SIG-M5 treated with dmso at 0.1 percent for 504 hours (cell line): ENCODE data around the gene AGFG1.
A peak's percentile ranks its signal among the peaks of the same experiment; 100 is the strongest.

ENCODE experiments used
- DNase-seq: peaks from one replicate; lab custom pipeline; 2025; ENCODE audit not compliant: unreplicated experiment; lab: John Stamatoyannopoulos, UW

Gene AGFG1

DNA sequence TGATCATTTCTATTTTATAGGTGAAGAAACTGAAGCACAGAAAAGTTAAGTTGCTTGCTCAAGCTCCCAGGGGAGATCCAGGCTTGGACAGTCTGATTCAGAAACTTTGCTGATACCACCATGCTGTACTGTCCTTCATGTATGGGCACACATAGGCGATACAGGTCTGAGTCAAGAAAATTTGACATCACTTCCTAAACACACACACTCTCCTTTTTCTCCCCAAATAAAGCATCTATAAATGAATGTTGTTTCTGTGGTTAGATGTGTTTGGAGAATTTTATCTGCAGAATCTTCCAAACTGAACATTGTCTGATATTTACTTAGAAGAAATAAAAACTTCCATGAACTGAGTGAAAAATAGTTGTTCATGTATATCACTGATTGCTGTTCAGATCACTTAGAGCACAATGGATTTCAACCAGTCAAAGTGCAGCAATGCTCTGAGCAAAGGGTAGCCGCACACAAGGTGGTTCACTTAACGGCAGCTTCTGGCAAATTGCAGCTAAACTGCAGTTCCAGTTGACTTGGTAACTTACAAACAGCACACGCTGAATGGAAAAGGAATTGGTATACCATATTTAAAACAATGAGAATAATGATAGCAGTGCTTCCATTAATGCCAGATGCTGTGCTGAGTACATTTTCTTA, 10.0 kb upstream of the AGFG1 start:
- DNase-seq: no peak

DNA sequence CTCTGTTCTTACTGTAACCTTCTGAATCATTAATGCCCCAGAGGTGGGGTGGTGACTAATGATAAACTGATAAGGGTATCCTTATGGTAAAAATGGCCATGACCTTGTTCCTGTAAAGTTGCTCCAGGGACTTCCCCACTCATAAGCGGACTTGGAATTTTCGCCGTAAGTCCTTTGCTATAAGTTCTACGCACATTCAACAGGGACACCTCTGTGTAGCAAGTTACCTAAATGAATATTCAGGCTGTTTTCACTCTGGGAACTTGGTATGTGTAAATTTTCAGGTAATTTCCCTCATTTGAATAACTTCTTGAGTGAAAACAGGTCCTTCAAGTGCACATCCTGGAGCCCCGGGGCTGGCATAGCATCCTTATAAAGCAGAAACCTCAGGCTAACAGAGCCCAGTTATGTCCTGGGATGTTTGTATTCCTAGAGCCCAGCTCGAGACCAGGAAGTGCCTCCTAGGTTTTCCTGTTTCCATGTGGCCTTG, 9.4 kb upstream of the AGFG1 start:
- no peak for DNase-seq

DNA sequence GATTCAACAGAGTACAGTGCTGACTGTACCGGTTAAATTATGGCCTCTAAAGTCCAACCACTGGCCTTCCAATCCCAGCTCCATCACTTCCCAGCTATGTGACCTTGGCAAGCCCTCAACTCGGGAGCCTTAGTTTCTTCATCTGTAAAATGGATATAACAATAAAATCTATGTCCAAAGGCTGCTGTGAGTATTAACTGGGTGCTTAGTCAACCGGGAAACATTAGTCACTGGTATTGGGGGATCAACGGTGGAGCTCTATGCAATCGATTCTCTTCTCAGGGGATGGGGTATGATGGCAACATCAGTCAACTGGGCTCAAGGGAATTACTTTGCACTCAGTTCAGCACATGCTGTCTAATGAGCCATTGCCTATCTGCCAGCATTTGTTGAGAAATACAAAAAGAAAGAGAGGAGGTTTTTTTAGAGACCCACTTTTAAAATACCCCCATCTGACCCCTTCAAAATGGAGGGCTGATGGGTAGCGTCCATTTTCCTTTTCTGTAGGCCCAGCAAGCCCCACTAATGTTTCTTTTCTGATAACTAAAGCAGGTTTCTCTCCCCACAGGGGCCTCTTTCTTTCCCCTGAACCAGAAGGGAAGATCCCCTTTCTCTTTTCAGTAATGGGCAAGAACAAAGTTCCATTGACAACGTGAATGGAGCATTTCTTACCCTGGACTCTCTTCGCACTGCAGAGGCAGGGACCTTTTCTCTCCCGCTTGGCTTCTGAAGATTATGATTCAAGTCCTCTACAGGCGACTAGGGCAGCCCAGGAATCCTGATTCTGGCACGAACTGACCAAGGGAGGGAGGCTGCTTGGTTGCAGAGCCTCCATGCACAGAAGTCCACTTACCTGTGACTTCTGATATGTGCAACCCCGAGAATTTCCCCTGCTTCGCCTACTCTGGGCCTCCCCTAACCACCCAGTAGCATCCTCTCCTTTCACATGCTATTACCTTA, 8.7 kb upstream of the AGFG1 start:
- DNase-seq: no peak

- no peak for DNase-seq
Measured at GRCh38 chr2:227464361-227464760, 7.6 kb upstream of the AGFG1 start.

DNA sequence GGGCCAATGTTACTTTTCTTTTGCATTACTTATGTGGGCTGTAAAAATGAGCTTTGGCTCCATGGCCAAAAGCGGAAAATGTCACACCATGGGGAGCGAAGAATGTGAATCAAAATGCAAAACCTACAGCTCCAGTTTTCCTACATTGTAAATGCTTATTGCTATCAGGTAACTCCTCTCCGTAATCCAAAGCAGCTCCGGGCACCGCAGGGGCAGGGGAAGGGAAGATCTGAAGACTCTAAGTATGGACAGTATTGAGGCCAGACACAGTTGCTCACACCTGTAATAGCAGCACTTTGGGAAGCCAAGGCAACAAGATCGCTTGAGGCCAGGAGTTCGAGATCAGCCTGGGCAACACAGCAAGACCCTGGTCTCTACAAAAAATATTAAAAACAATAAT, 7.1 kb upstream of the AGFG1 start:
- no peak for DNase-seq

- DNase-seq: no peak
Measured at GRCh38 chr2:227466887-227467600, 4.9 kb upstream of the AGFG1 start.

GRCh38 chr2:227471412-227471811, 544 bp upstream of the AGFG1 start:
- DNase-seq: no peak

DNA sequence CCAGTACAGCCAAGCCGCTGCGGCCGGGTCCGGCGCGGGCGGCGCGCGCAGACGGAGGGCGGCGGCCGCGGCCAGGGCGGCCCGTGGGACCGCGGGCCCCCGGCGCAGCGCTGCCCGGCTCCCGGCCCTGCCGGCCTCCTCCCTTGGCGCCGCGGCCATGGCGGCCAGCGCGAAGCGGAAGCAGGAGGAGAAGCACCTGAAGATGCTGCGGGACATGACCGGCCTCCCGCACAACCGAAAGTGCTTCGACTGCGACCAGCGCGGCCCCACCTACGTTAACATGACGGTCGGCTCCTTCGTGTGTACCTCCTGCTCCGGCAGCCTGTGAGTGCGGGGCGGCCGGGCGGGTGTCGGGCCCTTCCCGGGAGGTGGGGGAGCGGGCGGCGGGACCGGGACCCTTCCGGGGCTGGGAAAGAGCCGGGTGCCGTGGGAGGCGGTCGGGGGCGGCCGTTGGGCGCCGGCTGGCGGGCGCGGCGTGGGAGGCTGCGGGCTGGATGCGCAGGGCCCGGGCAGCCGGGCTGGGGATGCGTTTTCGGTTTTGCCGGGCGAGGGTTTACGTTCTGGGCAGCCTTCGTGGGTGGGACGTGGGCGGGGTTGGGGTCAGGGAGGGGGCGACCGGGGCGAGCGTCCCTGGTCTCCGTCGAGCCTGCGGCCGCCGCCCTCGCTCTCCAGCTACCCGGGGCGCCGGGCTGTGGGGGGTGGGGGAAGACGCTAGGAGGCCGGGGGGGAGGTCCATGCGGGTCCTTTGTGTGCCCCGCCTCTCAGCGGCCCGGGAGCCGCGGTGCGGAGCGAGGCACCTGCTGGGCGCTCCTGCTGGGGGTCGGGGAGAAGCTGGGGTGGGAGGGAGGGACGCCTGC, 537 bp downstream of the AGFG1 start:
- DNase-seq: no peak

DNA sequence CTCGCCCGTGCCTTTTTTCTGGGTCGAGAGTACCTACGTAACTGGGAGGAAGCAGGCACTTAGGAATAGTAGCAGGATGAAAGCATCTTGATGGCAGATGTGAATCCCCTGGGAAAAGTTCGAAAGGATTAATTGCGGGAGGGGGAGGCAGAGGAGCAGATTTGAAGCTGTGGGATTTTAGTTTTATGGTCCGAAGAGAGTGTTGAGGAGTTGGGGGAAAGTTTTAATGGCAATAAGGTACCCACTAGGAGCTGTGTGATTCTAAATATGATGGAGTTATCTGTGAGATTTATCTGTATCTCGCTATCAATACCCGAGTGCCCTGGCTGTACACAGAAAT, 1.1 kb downstream of the AGFG1 start:
- DNase-seq: no peak

DNA sequence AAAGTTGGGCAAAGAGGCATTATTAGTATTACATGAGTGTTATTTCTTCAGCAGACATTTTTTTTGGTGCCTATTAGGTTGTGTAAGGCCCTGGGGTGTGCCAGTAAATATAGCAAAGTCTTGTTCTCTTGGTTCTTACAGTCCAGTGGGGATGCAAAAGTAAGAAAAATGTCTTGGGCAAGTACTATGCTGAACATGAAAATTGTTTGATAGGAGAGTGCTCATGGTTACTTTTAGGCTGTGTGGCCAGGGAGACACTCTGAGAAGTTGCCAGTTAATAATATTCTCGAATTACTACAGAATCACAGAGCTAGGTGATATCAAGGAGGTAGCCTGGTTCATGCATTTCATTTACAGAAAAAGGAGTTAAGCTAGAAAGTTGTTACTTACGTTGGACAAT, 1.9 kb downstream of the AGFG1 start:
- DNase-seq: no peak

DNA sequence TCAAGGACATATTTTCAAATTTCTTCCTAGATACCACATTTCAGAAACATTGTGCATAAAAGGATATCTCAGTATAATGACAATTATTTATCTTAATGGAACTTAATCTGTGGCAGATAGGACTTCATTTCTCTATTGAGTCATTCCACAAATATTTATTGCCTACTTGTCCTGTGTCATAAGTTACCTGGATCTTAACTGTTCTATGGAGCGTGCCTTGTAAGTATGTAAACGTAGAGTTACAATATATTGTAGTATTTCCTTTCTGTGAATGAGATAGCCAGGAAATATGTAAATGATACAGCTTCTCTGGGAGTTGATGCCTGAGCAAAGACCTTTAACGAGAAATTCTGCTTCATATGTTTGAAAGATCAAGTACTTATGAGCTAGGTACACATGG, 2.5 kb downstream of the AGFG1 start:
- DNase-seq: no peak

DNA sequence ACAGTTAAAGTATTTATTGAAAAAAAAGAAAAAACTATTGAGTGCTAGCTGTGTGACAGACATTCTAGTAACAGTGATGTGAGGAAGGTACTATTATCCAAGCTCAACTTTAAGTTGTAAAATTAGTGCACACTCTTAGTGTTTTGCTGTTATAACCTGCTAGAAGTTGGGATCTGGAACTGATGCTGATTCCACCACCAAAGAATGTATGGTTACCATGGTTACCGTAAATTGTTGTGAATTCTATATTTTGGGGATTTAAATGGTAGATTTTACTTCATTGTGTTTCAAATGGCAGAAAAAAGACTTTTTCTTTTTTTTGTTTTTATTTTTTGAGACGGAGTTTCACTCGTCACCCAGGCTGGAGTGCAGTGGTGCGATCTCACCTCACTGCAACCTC, 5.3 kb downstream of the AGFG1 start:
- DNase-seq: no peak

DNA sequence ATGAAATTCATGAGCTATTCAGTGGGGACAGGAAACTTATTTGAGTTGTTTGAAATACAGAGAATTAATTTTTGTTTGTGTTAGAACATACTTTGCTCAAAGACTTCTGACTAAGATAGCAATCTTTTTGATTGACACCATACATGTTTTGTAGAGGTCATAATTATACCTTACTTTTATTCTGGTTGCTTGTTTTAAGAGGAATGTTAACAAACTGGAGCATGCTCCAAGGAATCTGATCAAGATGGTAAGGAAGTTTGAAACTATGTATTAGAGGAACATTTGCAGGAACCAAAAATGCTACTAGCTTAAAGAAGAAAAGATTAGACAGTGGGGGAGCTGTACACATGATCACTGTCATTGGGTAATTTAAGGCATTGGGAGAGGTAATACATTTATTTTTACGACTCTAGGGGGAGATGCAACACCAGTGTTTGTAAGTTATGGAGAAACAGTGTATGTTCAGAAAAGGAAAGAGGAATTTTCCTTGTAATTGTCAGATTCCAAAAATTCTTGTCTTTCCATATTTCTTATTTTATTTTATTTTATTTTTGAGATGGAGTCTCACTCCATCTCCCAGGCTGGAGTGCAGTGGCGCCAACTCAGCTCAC, 8.0 kb downstream of the AGFG1 start:
- DNase-seq: peak; percentile 73

- DNase-seq: no peak
Measured at GRCh38 chr2:227480528-227480927, 8.6 kb downstream of the AGFG1 start.

- peak; percentile 83 for DNase-seq
Measured at GRCh38 chr2:227482638-227483340, 10.8 kb downstream of the AGFG1 start.

GRCh38 chr2:227485429-227485828, 13.5 kb downstream of the AGFG1 start:
- DNase-seq: no peak

DNA sequence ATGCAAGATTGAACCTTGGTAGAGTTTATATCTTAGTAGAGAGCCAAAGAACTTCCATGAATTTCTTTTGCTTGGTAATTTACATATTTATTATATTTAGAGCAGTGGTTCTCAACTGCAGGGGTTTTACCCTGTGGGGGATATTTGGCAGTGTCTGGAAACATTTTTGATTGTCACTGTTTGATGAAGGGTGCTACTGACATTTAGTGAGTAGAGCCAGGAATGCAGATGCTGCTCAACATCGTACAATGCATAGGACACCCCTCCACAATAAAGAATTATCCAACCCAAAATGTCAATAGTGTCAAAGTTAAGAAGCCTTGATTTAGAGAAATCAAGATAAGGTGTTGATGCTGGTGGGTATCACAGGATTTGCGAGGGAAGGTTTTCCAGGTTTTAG, 14.7 kb downstream of the AGFG1 start:
- DNase-seq: no peak

DNA sequence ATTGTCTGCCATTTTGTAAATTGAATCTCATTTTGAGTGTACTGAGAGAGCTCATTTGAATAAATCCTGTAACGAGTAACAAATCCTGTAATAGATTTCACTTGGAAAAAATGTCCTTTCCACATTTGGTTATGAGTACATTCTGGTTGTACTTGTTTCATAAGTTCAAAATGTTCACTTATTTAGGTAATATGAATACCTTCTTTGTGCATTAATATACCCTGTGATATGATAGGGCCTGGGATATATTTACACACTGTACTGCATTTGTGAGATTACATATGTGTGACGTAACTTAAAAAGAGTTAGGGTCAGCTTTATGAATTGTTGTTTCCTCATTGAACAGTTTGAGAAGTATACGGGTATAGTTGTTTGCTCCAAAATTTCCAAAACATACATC, 16.1 kb downstream of the AGFG1 start:
- no peak for DNase-seq

DNA sequence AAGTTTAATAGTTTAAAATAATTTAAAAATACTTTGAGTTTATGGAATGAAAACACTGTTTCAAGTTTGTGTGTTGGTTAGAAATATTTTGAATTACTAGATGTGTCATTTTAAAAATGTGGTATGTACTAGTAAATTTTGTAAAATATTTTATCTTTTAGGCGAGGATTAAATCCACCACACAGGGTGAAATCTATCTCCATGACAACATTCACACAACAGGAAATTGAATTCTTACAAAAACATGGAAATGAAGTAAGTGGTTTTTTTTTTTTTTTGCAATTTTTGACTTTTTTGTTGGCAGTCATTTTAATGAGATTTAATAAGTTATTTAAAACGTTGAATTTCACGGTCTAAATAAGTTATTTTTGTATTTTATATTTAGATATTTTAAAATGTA, 19.4 kb downstream of the AGFG1 start:
- DNase-seq: no peak

DNA sequence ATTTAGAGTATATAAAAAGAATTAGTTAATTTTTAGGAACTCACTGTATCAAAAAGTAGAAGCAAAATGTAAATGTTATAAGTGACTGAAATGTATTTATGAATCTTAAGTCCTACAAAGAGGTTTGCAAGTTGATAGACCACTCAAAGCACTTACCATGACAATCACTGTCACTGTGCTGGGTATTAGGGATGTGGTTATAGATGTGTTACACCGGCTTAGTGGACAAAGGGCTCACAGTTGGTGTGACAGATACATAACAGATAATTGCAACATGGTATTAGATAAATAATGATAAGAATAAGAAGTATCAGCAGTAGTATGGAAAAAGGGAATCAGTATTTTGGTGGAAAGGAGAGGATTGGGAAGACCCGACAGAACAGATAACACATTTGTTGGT, 21.6 kb downstream of the AGFG1 start:
- DNase-seq: no peak
